ENCODE measurements around the gene PWWP2B.
"Not testable (repeated sequence)": the region's sequence is repeated elsewhere in the genome, so short reads cannot be mapped to it uniquely, and the experiment has no call there.

PWWP2B gene

GRCh38 chr10:132433671-132434340, 36.8 kb downstream of the PWWP2B start:
- DNase-seq (ENCODE audit: low spot score) = no peak

GRCh38 chr10:132434405-132435005, 37.5 kb downstream of the PWWP2B start:
- DNase-seq (ENCODE audit: low spot score) = no peak

- not testable (repeated sequence) for DNase-seq (ENCODE audit: low spot score)
Observed at GRCh38 chr10:132435320-132435719, 38.3 kb downstream of the PWWP2B start.

GRCh38 chr10:132436096-132436495, 39.1 kb downstream of the PWWP2B start:
- DNase-seq (ENCODE audit: low spot score) = not testable (repeated sequence)

GRCh38 chr10:132436861-132437410, 39.9 kb downstream of the PWWP2B start:
- DNase-seq (ENCODE audit: low spot score) = no peak

GRCh38 chr10:132437541-132437950, 40.5 kb downstream of the PWWP2B start:
- no peak for DNase-seq (ENCODE audit: low spot score)

GRCh38 chr10:132438091-132439024, 41.4 kb downstream of the PWWP2B start:
- no peak for DNase-seq (ENCODE audit: low spot score)

DNA sequence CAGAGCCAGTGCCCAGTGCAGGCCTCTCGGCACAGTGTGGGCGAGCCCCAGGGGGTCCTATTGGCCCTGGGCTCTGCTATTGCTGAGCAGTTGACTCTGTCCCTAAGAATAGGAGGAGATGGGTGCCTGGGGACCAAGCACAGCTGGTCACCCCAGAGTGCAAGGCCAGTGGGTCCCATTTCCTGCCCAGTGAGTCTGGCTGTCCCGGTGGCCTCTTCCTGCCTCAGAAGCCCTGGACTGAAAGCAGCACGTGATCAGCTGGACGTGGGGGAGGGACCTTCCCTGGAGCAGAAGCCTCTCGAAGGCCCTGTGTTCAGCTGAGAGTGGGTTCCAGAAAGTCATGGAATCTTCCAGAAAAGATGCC, 42.0 kb downstream of the PWWP2B start:
- no peak for DNase-seq (ENCODE audit: low spot score)

DNA sequence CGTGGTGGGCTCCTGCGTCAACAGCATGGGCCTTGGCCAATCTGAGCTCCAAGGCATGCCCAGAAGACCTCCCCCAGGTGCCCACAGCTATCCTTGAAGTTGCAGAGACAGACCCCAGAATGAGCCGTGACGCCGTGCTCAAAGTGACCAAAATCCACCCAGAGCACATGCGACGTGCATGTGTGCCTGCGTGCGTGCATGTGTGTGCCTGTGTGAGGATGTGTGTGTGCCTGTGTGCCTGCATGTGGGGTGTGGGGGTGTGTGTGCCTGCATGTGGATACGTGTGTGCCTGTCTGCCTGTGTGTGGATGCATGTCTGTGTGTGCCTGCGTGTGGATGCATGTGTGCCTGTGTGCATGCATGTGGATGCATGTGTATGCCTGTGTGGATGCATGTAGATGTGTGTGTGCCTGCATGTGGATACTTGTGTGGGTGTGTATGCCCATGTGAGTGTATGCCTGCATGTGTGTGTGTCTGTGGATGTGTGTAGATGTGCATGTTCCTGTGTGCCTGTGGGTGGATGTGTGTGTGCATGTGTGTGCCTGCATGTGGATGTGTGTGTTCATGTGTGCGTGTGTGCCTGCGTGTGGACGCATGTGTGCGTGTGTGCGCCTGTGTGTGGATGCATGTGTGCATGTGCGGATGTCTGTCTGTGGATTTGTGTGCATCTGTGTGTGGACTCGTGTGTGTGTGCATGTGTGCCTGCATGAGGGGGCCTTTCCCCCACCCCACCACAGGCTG, 42.6 kb downstream of the PWWP2B start:
- no peak for DNase-seq (ENCODE audit: low spot score)

GRCh38 chr10:132440791-132441565, 44.0 kb downstream of the PWWP2B start:
- no peak for DNase-seq (ENCODE audit: low spot score)

DNA sequence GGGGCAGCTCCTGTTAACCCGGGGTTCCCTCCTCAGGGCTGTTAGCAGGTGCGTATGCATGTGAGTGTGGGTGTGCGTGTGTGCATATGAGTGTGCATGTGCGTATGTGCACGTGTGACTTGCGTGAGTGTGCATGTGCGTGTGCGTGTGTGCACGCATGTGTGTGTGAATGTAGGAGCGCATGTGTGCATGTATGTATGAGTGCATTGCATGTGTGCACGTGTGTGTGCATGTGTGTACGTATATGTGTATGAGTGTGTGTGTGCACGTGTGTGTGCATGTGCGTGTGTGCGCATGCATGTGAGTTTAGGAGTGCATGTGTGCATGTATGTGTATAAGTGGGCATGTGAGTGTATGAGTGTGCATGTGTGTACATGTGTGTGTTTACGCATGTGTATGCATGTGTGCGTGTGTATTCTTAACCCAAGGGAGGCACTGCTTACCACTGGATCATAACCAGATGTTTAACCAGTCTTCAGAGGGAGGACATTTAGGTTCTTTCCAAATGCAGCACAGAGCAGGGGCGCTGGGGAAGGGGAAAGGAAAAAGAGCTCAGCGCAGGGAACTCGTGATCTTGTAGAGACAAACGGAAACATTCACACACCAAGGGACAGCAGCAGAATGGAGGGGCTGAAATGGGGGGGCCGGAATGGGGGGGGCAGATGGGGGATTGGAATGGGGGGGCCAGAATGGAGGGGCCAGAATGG, 45.0 kb downstream of the PWWP2B start:
- no peak for DNase-seq (ENCODE audit: low spot score)

DNA sequence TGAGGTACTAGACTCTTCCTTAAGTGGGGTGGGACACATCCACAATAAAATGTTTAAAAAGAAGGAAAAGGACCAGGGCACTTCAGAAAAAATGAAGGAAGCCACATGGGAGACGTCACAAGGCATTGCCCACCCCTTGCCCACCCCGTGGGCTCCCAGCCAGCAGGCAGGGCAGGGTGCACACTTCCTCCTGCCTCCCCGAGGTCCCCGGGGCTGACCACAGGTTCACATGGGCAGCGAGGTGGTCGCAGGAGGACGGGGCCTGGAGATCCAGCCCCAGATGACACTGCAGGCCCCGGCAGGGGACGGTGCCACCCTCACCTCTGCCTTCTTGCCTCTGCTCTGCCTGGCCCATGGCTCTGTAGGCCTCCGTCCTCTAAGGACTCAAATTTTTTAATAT, 45.6 kb downstream of the PWWP2B start:
- no peak for DNase-seq (ENCODE audit: low spot score)

- DNase-seq (ENCODE audit: low spot score) = no peak
Observed at GRCh38 chr10:132443605-132443982, 46.6 kb downstream of the PWWP2B start.

GRCh38 chr10:132443983-132444876, 47.2 kb downstream of the PWWP2B start:
- no peak for DNase-seq (ENCODE audit: low spot score)

GRCh38 chr10:132444877-132445351, 47.9 kb downstream of the PWWP2B start:
- no peak for DNase-seq (ENCODE audit: low spot score)

GRCh38 chr10:132445516-132446194, 48.7 kb downstream of the PWWP2B start:
- no peak for DNase-seq (ENCODE audit: low spot score)

GRCh38 chr10:132446195-132446581, 49.2 kb downstream of the PWWP2B start:
- no peak for DNase-seq (ENCODE audit: low spot score)

DNA sequence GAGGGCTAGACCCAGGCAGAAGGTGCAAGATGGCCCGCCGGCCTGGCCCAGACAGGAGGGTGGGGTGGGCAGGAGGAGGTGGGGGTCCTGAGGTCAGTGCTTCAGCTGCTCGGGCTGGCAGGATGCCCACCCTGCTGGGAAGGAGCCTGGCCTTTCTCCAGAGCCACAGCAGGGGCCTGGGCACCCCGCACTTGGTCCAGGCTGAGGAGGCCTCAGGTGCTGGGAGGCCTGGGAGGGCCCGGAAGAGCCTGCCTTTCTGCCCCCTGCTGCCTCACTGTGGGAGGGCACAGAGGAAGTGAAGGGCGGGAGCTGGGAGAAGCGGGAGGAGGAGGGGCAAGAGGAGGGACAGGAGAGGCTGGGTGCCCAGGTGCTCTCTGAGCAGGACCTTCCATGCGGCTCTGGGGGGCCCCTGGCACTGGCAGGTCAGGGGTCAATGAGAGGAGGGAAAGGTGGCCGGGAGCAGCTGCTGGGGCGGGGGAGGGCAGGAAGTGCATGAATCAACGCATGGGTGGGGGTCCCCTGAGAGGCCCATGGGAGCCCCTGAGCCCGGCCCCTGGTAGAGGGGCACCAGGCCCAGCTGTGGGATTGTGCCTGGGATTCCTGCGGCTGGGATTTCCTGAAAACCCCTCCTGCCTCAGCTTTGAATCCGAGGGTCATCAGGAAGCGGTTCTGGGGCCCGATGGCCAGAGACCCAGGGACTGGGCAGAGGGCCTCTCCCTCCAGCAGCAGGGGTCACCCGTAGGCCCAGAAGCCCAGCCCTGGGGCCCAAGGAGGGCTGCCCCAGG, 49.9 kb downstream of the PWWP2B start:
- DNase-seq (ENCODE audit: low spot score) = no peak
